GM21526 (cell line): ENCODE results near the gene DNAH17.

ENCODE experiments used
- ATAC-seq: cut with Tn5 transposase; IDR thresholded peaks from one replicate; pipeline ENCODE4 v1.9.1; 2021; ENCODE audit warnings: moderate library complexity; ENCODE audit not compliant: unreplicated experiment, low FRiP score

Gene DNAH17

DNA sequence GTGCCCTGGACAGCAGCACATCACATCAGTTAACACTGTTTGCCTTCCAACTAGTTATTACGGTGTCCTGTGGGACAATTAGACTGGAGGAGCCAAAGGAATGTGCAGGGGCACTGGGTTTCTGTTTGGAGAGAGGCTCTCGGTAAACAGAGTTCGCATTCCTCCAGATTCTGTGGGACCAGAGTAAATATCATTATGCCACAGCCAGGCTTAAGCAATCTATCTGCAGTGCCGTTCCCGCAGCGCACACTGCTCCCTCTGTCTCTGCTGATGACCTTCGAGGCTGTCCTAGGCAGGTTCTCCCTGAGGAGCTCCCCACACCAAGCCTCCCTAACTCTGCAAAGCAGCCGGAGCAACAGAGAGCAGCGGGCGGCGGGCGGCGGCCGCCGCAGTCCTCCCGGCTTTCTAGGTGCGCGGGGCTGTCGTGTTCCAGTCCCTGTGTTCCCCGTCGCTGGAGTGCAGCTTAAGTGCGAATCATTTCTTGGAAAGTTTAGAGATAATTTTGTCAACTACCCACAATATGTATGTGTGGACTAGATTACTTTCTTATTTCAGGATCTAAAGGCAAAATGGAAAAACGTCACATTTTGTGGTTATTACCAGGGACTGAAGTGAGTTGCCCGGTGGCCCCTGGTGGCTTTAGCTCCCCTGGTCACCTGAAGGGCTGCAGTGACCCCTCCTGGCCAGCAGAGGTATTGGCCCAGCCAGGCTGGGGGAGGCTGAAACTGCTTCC, 155.5 kb downstream of the DNAH17 start:
- ATAC-seq: no peak

DNA sequence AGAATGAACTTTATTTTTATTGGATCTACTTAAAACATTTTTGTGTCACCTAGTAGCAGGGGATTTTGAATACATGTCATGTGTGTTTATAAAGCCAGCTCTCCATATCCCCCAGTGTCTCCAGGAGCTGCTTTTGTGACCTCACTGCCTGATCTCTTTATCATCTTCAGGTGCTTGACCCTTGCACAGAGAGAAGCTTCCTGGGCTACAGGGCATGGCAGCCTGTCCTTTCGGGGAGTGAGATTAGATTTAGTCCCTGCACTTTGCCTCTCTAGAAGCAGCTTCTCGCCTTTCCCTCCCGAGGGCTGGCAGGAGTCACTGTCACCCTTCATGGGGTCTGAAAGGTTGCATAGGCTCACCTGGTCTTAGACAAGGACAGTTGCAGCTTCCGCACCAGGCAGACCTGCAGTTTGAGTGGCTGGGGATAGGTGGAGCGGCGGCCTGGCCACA, 156.1 kb downstream of the DNAH17 start:
- no peak for ATAC-seq

DNA sequence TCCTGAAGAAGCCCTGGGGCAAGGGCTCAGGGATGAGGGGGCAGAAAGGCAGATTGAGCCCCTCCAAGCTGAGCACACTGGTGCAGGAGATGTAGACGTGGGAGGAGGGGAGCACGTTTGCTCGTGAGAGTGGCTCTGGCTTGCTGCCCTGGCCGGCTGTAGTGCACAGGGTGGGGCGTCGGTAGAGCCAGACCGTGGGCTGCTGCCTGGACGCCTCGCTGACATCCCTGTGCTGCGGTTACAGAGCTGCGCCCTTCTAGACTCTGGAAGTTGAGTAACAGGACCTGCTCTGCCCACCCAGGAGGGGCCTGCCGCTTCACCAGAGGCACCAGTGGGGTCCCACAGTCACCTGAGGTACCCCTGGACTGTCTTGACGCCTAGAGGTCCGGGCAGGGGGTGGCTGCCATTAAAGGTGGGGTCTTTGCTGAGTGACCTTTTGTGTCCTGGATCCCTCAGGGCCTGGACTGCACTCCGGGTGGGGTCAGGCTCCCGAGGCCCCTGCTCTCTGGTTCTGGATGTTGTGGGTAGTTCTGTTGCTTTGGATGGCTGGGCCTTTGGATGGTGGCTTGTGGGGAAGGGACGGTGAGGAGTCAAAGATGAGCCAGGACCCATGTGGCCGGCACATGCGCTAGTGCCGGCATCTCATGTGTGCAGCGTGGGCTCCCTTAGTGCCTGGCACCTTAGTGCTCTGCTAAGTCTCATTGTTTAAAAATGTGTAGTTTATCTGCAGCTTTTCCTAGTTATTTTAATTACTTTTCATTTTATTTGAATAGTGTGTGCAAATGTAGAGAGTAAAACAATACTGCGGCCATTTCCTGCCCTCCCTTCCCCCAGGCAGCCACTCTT, 157.0 kb downstream of the DNAH17 start:
- no peak for ATAC-seq

DNA sequence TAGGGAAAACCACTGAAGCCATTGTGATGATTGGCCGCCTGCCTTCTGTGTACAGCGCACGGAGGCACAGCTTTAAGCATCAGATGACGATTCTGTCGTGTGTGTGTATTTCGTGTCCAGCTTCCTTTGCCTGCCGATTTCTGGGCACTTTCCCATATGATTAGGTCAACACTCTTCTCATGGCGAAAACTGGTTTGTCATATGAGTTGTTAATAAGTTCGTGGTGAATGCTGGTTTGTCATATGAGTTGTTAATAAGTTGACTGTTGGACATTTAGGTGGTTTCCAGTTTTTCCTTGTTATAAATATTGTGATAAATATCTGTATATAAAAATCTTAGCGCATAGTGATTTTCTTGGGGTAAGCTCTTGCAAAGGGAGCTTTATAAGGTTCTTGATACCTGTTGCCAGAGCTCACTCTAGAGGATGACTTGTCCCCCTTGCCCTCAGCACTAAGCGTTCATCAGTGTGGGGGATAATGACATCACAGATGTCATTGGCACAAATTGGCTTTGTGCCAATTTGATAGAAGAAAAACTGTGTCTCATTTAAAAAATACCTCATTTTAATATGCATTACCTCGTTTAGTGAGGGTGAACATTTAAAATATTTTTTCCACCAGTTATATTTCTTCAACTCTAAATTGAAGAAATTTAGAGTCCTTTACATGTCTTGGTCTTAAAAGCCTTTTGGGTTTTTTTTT, 158.7 kb downstream of the DNAH17 start:
- ATAC-seq: no peak

GRCh38 chr17:78417531-78417909, 159.7 kb downstream of the DNAH17 start:
- no peak for ATAC-seq

DNA sequence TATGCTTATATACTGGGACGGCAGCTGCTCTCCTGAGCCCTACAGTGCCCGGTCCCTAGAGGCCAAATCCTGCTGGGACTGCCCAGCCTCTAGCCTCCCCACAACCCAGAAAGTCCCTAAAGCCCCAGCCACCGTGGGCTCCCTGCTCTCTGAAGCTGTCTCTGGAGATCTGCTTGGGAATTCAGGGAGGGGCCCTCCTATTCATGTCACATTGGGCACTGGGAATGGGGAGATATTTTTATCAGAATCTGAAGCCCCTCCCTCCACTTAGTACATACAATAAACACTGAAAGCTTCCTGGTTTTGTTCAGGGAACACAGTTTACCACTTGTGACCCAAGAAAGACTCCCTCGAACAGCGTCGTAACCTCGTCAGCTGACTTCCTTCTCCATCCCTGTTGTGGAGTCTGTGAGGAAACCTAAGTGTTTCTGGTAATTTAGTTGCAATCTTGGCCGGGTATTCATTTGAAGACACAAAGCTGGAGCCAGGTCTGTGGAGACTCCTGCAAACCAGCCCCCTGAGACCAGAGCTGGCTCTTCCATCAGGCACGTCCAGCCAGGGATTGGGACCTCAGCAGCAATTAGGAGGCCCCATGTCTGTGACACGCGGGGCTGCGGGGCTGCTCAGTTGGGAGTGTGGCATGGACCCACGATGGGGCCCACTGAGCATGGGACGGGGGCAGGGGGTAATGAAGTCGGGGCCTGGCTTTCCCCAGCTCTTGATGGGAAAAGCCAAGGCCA, 160.2 kb downstream of the DNAH17 start:
- no peak for ATAC-seq

DNA sequence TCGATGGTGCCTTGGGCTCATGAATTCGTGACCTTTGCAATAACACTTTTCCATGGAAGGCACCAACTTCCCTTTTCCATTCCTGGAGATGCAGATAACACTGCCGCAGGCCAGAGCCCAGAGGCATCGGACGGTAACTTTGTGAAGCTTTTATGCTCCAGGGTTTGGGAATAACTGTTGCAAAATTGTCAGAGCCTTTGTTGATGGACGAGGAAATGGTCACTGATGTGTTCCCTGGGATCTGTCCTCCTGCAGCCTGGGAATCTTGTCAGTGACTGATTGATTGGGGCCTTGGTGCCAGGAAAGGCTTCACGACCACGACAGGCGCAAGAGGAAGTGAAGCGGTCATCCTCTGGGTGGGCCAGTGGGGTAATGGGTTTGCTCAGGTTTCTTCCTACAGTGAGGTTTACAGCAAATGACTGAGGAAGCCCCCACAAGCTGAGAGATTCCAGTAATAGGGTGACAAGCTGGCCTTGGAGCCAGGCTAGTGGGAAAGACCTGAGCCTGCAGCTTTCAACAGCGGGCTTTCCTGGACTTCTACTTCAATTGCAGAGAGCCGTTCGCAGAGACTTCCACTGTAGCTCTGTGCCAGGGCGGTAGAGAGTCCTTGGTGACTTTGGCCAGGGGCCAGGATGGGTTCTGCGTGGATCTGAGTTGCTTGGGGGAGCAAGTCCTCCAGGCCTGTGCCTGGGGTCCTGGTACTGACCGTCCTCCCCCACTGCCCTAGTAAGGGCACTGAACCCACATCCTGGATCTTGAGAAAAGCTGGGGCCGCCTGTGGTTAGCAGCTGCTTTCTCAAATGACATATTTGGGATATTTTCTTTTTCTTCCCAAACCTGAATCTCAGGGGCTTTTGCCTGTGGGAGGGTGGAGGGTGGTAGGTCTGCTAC, 161.1 kb downstream of the DNAH17 start:
- ATAC-seq: no peak

DNA sequence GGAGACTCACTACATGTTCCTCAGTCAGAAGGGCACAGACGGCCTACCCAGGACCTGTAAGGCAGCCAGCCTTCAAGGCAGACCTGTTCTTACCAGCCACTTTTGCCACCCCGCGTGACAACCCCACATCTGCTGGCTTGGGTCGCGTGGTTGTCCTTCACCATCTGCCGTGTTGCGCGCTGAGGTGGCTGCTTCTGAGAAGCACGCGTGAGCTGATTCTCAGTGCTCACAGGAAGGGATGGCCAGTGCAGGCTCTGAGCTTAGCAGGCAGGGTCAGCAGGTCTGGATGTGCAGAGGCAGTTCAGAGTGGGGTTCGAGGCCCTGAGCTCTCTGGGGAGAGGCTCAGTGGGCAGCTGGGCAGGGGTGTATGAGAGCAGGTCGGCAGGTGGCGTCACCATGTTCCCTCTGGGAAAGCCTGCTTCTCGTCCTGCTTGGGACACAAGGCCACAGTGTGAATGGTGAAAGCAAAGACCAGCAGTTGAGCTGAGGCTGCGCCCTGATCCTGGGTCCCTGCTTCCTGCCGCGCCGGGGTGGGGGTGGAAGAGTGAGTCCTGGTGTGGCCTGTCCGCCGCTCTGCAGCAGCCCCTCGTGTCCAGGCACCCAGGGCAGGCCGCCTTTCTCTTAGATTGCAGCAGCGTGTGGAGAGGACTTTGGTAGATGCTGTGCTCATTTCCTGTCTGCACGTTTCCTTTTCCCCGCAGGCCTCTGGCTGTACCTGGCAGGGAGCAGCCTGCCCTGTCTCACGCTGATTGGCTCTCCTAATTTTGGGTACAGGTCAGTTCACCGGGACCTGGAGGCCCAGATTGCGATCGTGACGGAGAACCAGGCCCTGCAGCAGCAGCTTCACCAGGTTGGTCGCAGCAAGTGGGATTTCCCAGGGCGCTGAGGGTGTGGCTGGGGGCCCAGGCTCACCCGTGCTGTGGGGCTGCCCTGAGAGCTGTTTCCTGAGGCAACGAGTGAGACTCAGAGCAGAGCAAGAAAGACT, 162.7 kb downstream of the DNAH17 start:
- ATAC-seq: no peak

DNA sequence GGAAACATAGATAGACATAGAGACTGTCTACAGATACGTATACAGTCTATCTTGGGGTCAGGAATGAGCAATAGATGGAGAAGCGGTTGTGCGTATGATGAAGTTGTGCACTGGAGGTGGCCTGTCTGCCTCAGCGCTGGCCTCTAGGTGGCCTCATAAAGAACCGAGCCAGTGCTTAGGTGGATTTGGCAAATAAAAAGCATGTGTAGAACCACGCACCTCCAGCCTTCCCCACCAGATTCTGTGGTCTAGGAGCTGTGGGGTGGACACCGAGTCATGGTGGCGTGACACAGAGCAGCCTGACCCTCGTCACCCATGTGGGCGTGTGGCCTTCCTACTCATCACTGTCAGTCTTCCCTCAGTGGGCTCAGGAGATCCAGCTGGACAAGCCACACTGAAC, 164.8 kb downstream of the DNAH17 start:
- ATAC-seq: no peak

- ATAC-seq: no peak
Observed at GRCh38 chr17:78411241-78411857, 165.8 kb downstream of the DNAH17 start.

DNA sequence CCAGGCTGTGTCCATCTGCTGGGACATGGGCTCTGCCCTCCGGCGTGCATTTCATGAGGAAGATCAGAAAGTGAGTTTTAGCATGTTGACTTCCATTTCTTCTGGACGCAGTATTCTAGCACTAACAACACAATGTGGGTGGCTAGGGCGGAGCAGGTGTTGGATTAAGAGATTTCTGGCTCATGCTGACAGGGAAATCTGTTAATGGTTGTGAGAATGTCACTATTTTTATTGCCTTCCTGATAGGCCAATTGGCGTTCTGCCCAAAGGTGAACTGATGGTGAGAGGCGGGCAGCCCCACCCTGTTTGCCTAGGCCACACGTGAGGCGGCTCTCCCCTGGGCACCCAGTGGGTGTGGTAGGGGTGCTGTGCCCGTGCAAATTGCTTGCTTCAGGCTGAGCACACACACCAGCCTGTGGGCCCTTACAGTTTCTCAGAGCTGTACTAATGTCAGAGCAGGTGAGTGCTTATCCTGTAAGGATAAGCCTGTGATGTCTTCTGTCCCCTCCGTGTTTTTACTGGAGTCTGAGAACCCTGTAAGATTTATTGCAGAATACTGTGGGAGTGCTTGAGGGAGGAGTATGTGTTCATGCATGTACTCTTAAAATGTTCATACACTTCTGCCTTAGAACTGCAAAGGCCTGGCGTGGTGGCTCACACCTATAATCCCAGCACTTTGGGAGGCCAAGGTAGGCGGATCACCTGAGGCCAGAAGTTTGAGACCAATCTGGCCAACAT, 167.8 kb downstream of the DNAH17 start:
- ATAC-seq: no peak

GRCh38 chr17:78408476-78409050, 168.6 kb downstream of the DNAH17 start:
- ATAC-seq: no peak

- ATAC-seq: no peak
Observed at GRCh38 chr17:78407387-78408000, 169.7 kb downstream of the DNAH17 start.

- no peak for ATAC-seq
Observed at GRCh38 chr17:78406920-78407319, 170.3 kb downstream of the DNAH17 start.

- ATAC-seq: no peak
Observed at GRCh38 chr17:78406396-78406795, 170.8 kb downstream of the DNAH17 start.

DNA sequence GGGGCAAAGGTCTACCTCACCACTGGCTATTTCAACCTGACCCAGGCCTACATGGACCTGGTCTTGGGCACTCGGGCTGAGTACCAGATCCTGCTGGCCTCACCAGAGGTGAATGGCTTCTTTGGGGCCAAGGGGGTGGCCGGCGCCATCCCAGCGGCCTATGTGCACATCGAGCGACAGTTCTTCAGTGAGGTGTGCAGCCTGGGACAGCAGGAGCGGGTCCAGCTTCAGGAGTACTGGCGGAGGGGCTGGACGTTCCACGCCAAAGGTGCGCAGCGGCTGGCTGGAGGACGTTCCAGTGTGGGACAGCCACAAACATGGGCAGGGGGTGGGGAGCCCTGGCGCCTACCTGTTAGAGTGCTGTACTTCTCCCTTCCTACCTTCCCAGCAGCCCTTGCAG, 173.4 kb downstream of the DNAH17 start:
- ATAC-seq: no peak

- no peak for ATAC-seq
Observed at GRCh38 chr17:78401891-78402290, 175.3 kb downstream of the DNAH17 start.
